HUDEP-2 (cell line): ENCODE measurements around the gene TSHZ2.
"Not testable (repeated sequence)": the region's sequence is repeated elsewhere in the genome, so short reads cannot be mapped to it uniquely, and the experiment has no call there.

Experiments used
- DNase-seq, 76 experiments: peaks; one replicate each; lab custom pipeline; 2025; ENCODE audit not compliant: unreplicated experiment in 76 of 76; lab: John Stamatoyannopoulos, UW

TSHZ2 gene

GRCh38 chr20:53517146-53517545 lies 545.0 kb downstream of the TSHZ2 start:
- no peak for DNase-seq

- not testable (repeated sequence) for DNase-seq
Measured at GRCh38 chr20:53521421-53521820, 549.3 kb downstream of the TSHZ2 start.

- no peak for DNase-seq
Measured at GRCh38 chr20:53522026-53522425, 549.9 kb downstream of the TSHZ2 start.

- no peak for DNase-seq
Measured at GRCh38 chr20:53522696-53523095, 550.5 kb downstream of the TSHZ2 start.

GRCh38 chr20:53523615-53524014 lies 551.5 kb downstream of the TSHZ2 start:
- DNase-seq: not testable (repeated sequence)

- DNase-seq: no peak
Measured at GRCh38 chr20:53524589-53525312, 552.6 kb downstream of the TSHZ2 start.

GRCh38 chr20:53527196-53527595 lies 555.0 kb downstream of the TSHZ2 start:
- no peak for DNase-seq

- DNase-seq: no peak
Measured at GRCh38 chr20:53529658-53530057, 557.5 kb downstream of the TSHZ2 start.

- no peak for DNase-seq
Measured at GRCh38 chr20:53530440-53530839, 558.3 kb downstream of the TSHZ2 start.

- DNase-seq: not testable (repeated sequence)
Measured at GRCh38 chr20:53532654-53533312, 560.6 kb downstream of the TSHZ2 start.

GRCh38 chr20:53533500-53533899 lies 561.3 kb downstream of the TSHZ2 start:
- DNase-seq: no peak

- DNase-seq: no peak
Measured at GRCh38 chr20:53534037-53534436, 561.9 kb downstream of the TSHZ2 start.

GRCh38 chr20:53535878-53536277 lies 563.7 kb downstream of the TSHZ2 start:
- DNase-seq: no peak

GRCh38 chr20:53536382-53536781 lies 564.2 kb downstream of the TSHZ2 start:
- not testable (repeated sequence) for DNase-seq

GRCh38 chr20:53539516-53539915 lies 567.4 kb downstream of the TSHZ2 start:
- no peak for DNase-seq
